GM18507 (cell line): ENCODE data around the gene PSPC1.
"Not testable (repeated sequence)": the region's sequence is repeated elsewhere in the genome, so short reads cannot be mapped to it uniquely, and the experiment has no call there.

ENCODE experiments used
- DNase-seq: peaks from one replicate; pipeline ENCODE4 v3.0.0; 2011; ENCODE audit warnings: low read depth; ENCODE audit not compliant: insufficient read length; ENCODE audit errors: extremely low spot score
- FAIRE-seq: peaks from 2 replicates; lab custom pipeline; 2011; peaks lifted over from hg19 to GRCh38; lab: Jason Lieb, UNC

The PSPC1 gene

GRCh38 chr13:19782727-19783682 is at the start of gene PSPC1:
TSS of gene PSPC1 (minus strand) at chr13:19782945. CDS start at chr13:19782757, 188 bp downstream.
- DNase-seq (peak; percentile 92), FAIRE-seq (peak; percentile 99)

DNA sequence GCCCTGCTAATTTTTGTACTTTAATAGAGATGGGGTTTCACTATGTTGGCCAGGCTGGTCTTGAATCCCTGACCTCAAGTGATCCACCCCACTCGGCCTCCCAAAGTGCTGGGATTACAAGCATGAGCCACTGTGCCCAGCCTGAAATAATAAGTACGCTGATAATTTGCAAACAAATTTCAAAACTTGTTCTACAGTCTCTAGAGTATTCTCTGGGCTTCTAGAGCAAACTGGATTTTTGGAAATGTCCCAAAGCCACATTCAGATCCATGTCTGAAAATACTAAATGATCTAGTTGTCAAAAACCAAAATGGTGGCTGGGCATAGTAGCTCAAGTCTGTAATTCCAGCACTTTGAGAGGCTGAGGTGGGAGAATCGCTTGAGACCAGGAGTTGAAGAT is 39.9 kb upstream of the PSPC1 start:
- no peak for DNase-seq
- no peak for FAIRE-seq

DNA sequence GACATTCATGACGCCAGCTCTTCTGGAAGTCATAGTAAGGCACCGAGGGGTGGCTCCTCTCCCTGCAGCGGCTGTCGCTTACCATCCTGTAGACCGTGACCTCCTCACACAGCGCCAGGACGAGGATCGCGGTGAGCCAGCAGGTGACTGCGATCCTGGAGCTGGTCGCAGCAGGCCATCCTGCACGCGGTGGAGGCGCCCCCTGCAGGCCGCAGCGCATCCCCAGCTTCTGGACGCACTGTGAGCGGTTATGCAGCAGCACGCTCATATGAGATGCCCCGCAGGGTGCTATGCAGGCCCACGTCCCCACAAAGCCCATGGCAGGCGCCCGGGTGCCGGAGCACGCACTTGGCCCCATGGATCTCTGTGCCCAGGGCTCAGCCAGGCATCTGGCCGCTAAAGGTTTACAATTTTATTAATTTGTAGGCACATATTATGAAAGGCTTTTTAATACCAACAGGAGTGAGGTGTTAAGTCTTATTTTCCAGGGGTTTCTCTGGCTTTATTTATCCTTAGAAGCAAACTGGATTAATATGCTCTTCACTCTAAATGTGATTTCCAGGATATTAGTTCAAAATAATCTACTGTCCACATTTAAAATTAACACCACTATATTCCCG is 35.6 kb upstream of the PSPC1 start:
- no peak for FAIRE-seq
- no peak for DNase-seq

GRCh38 chr13:19817510-19818158 is 34.9 kb upstream of the PSPC1 start:
- DNase-seq: no peak

DNA sequence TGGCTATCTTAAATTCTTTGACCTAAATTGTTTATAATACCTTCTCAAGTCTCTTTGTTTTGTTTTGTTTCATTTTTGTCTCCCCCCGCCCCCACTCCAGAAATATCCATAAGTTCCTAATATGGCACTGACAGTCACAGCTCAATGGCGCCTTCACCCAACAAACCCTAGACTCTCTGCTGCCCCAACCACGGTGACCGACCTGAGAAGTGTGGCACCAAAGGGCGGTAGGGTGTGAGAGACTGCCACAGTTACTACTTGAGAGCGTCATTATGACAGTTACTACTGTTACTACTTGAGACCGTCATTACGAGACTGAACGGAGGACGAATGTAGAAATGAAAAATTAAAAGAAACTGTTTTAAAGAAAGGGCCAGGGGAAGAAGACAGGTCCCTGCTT is 34.4 kb upstream of the PSPC1 start:
- FAIRE-seq (no peak), DNase-seq (no peak)

More at GRCh38 chr13:19817510-19818158, 34.9 kb upstream of the PSPC1 start:
- FAIRE-seq: no peak

GRCh38 chr13:19815842-19816241 is 33.1 kb upstream of the PSPC1 start:
- FAIRE-seq, DNase-seq: not testable (repeated sequence)

GRCh38 chr13:19810996-19811881 is 28.5 kb upstream of the PSPC1 start:
- DNase-seq: no peak
- no peak for FAIRE-seq

DNA sequence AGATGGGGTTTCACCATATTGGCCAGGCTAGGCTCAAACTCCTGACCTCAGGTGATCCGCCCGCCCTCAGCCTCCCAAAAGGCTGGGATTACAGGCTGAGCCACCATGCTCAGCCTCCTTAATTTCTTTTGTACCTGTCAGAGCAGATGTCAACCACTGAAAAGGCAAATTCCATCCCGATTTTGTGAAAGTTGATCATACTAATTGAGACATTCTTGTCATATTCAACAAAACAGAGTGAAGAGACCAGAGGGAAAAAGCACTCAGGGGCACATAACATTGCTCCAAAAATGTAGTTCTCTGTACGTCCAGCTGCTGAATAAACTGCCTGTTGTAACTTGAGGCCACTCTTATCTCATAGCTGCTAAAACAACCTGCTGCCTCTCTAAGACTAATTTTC is 27.4 kb upstream of the PSPC1 start:
- DNase-seq (no peak), FAIRE-seq (no peak)

- no peak for DNase-seq
- no peak for FAIRE-seq
Observed at GRCh38 chr13:19805765-19806164, 23.0 kb upstream of the PSPC1 start.

- DNase-seq: no peak
- peak; percentile 5 for FAIRE-seq
Observed at GRCh38 chr13:19795956-19796355, 13.2 kb upstream of the PSPC1 start.

DNA sequence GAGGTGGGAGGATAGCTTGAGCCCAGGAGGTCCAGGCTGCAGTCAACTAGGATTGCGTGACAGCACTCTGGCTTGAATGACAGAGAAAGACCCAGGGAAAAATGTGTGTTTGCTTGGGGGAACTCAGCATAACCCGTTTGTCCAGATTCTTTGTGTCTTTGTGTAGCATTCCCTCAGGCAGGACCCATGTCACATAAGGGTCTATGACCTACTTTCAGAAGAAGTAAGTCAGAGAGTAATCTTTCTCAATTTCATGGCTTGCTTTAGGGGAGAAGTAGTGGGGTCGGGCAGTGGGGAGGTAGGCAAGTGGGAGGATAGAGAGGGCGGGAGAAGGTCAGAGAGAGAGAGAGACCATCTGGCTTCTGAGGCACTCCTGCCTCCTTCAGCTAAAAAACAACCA is 11.9 kb upstream of the PSPC1 start:
- FAIRE-seq (no peak), DNase-seq (no peak)

- FAIRE-seq: no peak
- no peak for DNase-seq
Observed at GRCh38 chr13:19791953-19792537, 9.3 kb upstream of the PSPC1 start.

- DNase-seq (peak; percentile 5), FAIRE-seq (peak; percentile 59)
Observed at GRCh38 chr13:19782049-19782726, 557 bp downstream of the PSPC1 start.

GRCh38 chr13:19781526-19781925 is 1.2 kb downstream of the PSPC1 start:
- no peak for DNase-seq
- peak; percentile 64 for FAIRE-seq

DNA sequence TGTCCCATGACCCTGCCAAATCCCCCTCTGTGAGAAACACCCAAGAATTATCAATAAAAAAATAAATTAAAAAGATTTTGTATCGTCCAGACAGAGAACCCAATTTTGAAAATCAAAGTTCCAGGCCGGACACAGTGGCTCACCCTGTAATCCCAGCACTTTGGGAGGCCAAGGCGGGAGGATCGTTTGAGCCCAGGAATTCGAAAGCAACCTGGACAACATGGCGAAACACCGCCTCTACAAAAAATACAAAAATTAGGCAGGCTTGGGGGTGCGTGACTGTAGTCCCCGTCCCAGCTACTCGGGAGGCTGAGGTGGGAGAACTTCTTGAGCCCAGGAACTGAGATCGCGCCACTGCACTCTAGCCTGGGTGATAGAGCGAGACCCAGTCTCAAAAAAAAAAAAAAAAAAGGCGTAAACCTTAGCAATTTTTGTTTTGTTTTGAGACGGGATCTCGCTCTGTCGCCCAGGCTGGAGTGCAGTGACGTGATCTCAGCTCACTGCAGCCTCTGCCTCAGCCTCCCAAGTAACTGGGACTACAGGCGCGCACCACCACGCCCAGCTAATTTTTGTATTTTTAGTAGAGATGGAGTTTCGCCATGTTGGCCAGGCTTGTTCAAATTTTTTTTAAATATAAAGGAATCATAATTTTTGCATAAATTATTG is 1.9 kb downstream of the PSPC1 start:
- not testable (repeated sequence) for DNase-seq
- FAIRE-seq: peak; percentile 35

GRCh38 chr13:19772306-19772705 is 10.4 kb downstream of the PSPC1 start:
- no peak for DNase-seq

GRCh38 chr13:19769854-19770253 is 12.9 kb downstream of the PSPC1 start:
- DNase-seq: no peak
- no peak for FAIRE-seq

More at GRCh38 chr13:19772306-19772705, 10.4 kb downstream of the PSPC1 start:
- FAIRE-seq: no peak

GRCh38 chr13:19767966-19768365 is 14.8 kb downstream of the PSPC1 start:
- FAIRE-seq: no peak
- no peak for DNase-seq
